ENCODE data around the gene CAMKMT.
"Not testable (repeated sequence)": the region's sequence is repeated elsewhere in the genome, so short reads cannot be mapped to it uniquely, and the experiment has no call there.

CAMKMT gene

DNA sequence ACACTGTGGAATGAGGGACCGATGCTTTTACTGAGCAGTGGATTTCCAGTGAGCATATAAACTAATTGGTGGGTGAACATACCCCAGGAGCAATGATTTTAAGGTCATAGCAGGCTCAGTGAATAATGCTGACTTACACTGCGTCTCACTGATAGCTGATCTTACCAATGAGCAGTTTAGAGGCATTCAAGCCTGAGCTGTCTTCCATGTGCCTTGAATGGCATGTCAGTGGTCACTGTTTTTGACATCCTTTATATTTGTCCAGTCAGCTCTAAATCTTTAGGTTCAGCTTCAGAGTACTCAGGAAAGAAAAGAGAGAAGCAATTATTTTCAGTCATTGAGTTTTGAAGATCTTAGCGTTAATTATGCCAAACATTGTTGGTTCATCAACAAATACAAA, 88.3 kb downstream of the CAMKMT start:
- no peak for DNase-seq

- no peak for DNase-seq
These were observed 89.1 kb downstream of the CAMKMT start for GRCh38 chr2:44450806-44451205.

- DNase-seq, result no peak
These were observed 90.4 kb downstream of the CAMKMT start for GRCh38 chr2:44452069-44452583.

DNA sequence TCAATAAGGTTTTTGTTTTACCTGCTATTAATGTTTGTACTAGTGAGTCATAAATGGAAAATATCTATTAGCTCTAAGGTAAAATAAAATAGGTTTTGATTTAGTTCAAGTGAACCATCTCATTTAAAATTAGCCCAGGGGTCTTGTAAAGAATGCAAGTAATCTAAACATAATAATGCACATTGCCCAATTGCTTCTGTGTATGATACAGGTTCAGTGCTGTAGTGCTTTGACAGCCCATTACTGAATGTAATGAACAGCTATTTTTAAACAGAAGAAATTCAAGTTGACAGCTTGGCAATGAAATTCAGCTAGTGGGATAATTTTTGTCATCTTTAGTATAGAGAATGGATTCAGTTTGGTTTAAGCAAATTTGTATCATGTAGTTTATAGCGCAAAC, 91.5 kb downstream of the CAMKMT start:
- DNase-seq, result no peak

- no peak for DNase-seq
These were observed 94.1 kb downstream of the CAMKMT start for GRCh38 chr2:44455877-44456276.

- no peak for DNase-seq
These were observed 95.2 kb downstream of the CAMKMT start for GRCh38 chr2:44456946-44457345.

- DNase-seq, result no peak
These were observed 98.0 kb downstream of the CAMKMT start for GRCh38 chr2:44459739-44460138.

GRCh38 chr2:44462934-44463849, 101.4 kb downstream of the CAMKMT start:
- DNase-seq, result no peak

DNA sequence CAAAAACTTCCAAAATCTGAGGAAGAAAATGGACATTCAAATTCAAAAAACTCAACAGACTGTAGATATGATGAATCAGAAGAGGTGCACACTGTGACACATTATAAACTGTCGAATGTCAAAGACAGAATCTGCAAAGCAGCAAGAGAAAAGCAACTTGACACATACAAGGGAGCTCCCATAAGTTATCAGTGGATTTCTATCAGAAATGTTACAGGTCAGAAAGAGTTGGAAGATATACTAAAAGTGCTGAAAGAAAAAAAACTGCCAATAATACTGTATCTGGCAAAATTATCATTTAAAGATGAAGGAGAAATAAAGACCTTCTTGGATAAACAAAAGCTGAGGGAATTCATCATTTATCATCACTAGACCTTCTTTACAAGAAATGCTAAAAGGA, 102.7 kb downstream of the CAMKMT start:
- no peak for DNase-seq

DNA sequence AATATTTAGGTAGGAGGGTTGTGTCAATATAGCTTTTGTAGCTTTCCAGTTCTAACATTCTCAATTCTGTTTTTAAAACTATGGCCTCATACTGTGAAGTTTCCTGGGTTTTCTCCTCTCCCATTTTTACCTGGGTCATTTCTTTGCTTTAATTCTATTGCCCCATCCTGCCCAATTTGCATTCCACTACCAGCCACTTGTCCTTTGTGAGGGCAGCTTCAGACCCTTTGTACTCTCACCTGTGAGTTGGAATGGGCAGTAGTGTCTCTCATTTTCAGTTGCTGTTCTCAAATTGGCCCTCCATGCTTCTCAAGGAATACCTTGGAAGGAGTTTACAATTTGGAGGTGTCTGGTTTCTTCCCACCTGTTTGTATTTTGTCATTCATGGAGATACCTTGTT, 108.4 kb downstream of the CAMKMT start:
- no peak for DNase-seq

DNA sequence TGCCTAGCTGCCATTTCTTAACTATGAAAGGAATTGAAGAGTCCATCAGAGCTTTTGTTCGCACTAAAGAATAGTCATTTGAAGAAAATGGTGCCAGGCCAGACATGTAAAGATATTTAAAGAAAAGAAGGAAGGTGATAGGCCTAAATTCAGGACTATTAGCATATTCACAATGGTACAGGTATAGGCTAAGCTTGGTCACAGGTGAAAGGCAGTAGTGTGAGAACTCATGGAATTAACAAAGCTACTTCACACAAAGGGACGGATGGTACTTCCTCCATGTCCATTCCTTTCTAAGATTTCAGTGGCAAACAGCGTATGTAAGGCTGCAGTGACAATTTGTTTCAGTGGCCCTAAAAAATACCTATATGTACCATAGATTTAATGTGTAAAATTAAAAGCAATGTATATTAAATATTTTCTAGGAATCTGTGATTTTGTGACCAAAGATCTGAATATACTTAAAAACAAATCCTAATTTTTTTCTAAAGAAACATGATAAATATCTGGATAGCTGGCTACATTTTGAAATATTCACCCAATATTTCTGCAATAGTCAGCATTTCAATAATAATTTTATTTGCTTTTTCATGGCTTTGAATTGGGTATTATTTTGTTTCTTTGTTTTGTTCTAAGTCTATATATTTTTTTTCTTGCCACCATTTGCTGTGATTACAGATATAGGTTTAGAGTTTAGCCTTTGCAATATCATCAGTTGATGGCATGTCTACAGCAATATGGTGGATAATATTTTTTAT, 116.1 kb downstream of the CAMKMT start:
- DNase-seq, result no peak

DNA sequence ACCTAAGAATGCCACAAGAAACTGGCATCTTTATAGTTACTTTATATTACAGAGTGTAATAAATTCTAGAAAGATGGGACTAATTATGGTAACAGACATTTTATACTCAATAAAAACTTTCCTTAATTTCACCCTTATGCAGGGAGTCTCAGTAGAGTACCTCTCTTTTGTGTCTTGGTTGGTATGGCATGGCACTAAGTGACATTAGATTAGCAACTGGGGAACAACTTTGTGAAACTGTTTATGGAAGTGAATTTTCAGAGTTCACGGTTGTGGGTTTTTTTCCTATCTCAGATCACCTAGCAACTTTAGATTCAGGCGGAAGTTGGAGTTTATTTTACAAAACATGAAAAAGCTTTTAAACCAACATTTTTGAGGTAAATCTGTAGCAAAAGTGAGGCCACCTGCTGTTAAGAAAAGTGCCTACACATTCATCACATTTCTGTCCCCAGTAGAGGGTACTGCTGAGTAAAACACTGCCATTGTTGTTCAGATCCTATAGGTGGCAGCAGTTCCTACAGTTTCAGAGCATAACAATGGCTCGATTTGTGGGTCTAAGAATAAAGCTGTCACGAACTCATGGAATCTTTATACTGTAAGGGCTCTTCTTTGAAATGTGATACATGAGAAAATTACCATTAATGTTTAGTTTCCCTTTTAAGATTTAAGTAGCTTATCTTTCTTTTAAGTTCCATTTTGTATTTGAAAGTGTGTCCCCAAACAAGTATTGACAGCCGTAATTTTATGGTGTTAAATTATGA, 117.6 kb downstream of the CAMKMT start:
- DNase-seq, result no peak

DNA sequence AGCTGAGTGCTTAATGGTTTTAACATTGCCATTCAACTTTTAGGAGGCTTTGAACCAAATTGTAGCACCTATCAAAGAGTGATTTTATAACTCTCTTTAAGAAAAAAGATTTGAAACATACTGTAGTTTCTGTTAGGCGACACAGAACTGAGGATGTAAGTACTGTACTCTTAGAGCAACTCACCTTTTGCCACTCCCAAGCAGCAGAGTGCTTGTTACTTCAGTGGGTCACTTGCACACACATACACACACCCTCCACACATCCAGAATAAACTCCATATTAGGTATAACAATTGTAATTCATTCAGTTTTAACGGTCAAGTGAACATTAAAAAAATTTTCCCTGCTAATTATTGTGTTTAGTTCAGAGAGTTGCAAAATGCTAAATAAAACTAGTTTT, 118.3 kb downstream of the CAMKMT start:
- DNase-seq, result no peak

DNA sequence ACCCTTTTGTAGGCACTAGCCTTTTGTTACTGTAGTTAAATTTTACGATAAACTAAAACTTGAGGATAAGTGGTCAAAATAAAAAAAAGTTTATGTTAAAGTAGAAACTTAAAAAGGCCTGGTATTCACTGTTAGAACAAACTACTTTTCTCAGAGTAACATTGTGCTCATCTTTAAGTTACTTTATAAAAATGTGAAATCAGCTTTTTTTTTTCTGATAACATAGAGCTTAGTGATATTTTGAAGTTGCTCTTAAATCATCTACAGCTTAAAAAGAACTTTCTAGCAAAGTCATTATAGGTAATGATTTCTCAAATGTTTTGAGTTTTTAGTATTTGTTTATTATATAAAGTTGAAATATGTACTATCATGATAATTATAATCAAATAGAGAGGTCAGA, 125.3 kb downstream of the CAMKMT start:
- DNase-seq, result no peak

DNA sequence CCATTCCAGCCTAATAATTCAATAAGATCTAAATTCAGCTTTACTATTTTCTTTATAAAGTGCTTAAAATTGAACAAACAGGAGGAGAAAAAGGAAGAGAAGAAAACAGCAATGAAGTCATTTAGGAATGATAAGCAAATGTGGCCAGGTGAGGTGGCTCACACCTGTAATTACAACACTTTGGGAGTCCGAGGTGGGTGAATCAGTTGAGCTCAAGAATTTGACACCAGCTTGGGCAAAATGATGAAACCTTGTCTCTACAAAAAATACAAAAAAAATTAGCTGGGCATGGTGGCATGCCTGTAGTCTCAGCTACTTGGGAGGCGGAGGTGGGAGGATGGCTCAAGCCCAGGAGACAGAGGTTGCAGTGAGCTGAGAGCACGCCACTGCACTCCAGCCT, 129.0 kb downstream of the CAMKMT start:
- DNase-seq, result no peak

GRCh38 chr2:44494006-44494405, 132.3 kb downstream of the CAMKMT start:
- no peak for DNase-seq

GRCh38 chr2:44495035-44495434, 133.3 kb downstream of the CAMKMT start:
- no peak for DNase-seq

DNA sequence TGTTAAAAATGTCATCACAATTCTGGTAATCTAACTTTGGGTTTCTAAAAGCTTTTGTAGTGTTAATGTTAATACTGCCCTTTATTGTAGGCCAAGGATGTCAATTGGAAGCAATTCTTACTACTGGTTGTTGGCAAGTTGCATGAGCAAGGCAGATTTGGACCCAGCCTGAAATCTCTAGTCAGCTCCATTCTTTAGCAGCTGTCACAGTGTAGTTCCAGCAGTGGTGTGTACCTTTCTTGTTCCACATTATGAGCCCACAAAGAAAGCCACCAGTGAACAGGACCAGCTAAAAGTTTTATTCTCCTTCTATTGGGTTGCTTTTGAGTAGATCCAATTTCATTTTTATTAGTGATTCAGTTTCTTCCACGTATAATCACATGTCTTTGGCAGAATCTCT, 133.8 kb downstream of the CAMKMT start:
- DNase-seq, result no peak

GRCh38 chr2:44496130-44496529, 134.4 kb downstream of the CAMKMT start:
- no peak for DNase-seq

DNA sequence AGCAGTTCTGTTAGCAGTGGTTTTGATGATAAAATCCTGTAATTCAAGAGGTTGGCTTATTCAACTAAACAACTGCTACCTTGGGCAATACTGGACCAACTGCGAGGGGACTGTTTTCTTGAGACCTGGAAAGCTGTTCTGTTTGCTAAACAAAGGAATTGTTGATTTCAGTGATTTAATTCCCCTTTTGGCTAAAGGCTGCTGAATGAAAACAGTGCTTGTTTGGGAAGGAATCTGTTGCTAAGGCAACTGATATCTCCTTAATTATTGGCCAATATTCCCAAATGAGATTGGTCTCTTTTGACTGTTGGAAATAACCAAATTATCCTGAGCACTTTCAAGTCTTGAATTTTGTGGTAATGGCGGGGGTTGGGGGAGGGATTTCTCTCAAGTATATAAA, 136.8 kb downstream of the CAMKMT start:
- no peak for DNase-seq

DNA sequence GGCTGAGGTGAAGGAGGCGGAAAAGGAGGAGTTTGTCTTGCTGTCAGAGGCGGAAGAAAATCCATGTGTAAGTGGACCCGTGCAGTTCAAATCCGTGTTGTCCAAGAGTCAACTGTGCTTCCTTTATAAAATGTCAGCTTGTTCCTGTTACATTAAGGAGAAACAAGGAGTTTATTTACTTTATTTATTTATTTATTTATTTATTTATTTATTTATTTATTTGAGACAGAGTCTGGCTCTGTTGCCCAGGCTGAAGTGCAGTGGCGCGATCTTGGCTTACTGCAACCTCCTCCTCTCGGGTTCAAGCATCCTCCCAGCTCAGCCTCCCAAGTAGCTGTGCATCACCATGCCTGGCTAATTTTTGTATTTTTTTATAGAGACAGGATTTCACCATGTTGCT, 143.9 kb downstream of the CAMKMT start:
- not testable (repeated sequence) for DNase-seq

- DNase-seq, result no peak
These were observed 148.5 kb downstream of the CAMKMT start for GRCh38 chr2:44510246-44510645.

DNA sequence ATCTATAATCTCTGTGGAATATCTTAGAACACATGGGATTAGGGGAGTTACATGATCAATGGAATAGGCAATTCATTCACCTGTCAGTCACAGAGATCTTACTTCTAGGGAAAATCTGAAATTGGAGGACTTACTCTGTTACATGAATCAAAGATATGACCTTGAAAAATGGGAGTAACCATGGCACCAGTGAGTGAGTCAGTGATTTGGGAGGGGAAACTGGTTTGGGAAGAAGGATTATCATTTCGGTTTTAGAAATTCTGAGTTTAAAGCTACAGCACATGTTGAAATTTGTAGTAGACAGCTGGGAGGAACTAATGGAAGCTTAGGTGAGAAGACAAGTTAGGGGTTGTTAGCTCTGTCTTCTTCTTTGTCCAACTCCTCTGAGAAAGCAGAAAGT, 153.7 kb downstream of the CAMKMT start:
- DNase-seq, result no peak

Measured in effector CD8-positive, alpha-beta T cell (primary cell).